H9 (cell line): ENCODE results near the gene DCBLD1. TPM values are rescaled to one million over a fixed set of nuclear protein-coding genes. Genes with fewer than 3 reads are reported as not detected.

Source experiments
- DNase-seq: peaks from one replicate; pipeline ENCODE4 v3.0.0-alpha.2; 2017
- H2AFZ ChIP-seq: one replicate; pipeline ENCODE4 v1.6.1; 2013; ENCODE audit warnings: mild to moderate bottlenecking, low read length, control low read depth, moderate library complexity
- H2AK5ac ChIP-seq: 2 replicates; pipeline ENCODE4 v1.6.1; 2013; ENCODE audit warnings: low read length, control low read depth, mixed read lengths; ENCODE audit not compliant: insufficient read length
- H2BK120ac ChIP-seq: one replicate; pipeline ENCODE4 v1.6.1; 2013; ENCODE audit warnings: low read depth, mild to moderate bottlenecking, low read length, control low read depth, inconsistent platforms; ENCODE audit not compliant: poor library complexity, severe bottlenecking
- H2BK12ac ChIP-seq: 2 replicates; pipeline ENCODE4 v1.6.1; 2013; ENCODE audit warnings: low read length, control low read depth, mixed read lengths, low read depth; ENCODE audit not compliant: insufficient read length
- H2BK15ac ChIP-seq: 2 replicates; pipeline ENCODE4 v1.6.1; 2013; ENCODE audit warnings: low read depth, low read length, control low read depth
- H2BK20ac ChIP-seq: one replicate; pipeline ENCODE4 v1.6.1; 2013; ENCODE audit warnings: low read depth, mild to moderate bottlenecking, low read length, control low read depth, inconsistent platforms; ENCODE audit not compliant: poor library complexity, severe bottlenecking
- H2BK5ac ChIP-seq: 2 replicates; pipeline ENCODE4 v1.6.1; 2013; ENCODE audit warnings: low read length, control low read depth, mixed read lengths; ENCODE audit not compliant: insufficient read length
- H3K14ac ChIP-seq: 2 replicates; pipeline ENCODE4 v1.6.1; 2013; ENCODE audit warnings: low read length, control low read depth; ENCODE audit not compliant: insufficient read depth
- H3K18ac ChIP-seq: 2 replicates; pipeline ENCODE4 v1.6.1; 2013; ENCODE audit warnings: low read depth, mild to moderate bottlenecking, mixed read lengths, low read length, control low read depth; ENCODE audit not compliant: insufficient read length
- H3K23ac ChIP-seq: 2 replicates; pipeline ENCODE4 v1.6.1; 2013; ENCODE audit warnings: low read length, control low read depth, mixed read lengths, low read depth; ENCODE audit not compliant: insufficient read length
- H3K23me2 ChIP-seq: 2 replicates; pipeline ENCODE4 v1.6.1; 2013; ENCODE audit warnings: low read depth, mild to moderate bottlenecking, mixed read lengths, low read length, control low read depth; ENCODE audit not compliant: insufficient read length, poor library complexity, severe bottlenecking
- H3K27ac ChIP-seq: 2 replicates; pipeline ENCODE4 v1.5.1; 2013; ENCODE audit warnings: low read length, control low read depth, mixed read lengths, low read depth; ENCODE audit not compliant: insufficient read length
- H3K27me3 ChIP-seq: 2 replicates; pipeline ENCODE4 v1.6.1; 2013; ENCODE audit warnings: low read length, control low read depth, inconsistent platforms; ENCODE audit not compliant: insufficient read depth
- H3K4ac ChIP-seq: 2 replicates; pipeline ENCODE4 v1.6.1; 2013; ENCODE audit warnings: low read depth, mild to moderate bottlenecking, control low read depth, inconsistent platforms, low read length, moderate library complexity
- H3K4me1 ChIP-seq: 2 replicates; pipeline ENCODE4 v1.6.1; 2013; ENCODE audit warnings: low read length, control low read depth, inconsistent platforms; ENCODE audit not compliant: insufficient read depth
- H3K4me2 ChIP-seq: 2 replicates; pipeline ENCODE4 v1.6.1; 2013; ENCODE audit warnings: low read length, control low read depth, mixed read lengths; ENCODE audit not compliant: insufficient read length, insufficient read depth
- H3K56ac ChIP-seq: 2 replicates; pipeline ENCODE4 v1.6.1; 2013; ENCODE audit warnings: low read depth, mild to moderate bottlenecking, mixed read lengths, low read length, control low read depth; ENCODE audit not compliant: insufficient read length
- H3K79me1 ChIP-seq: 2 replicates; pipeline ENCODE4 v1.6.1; 2013; ENCODE audit warnings: low read depth, mild to moderate bottlenecking, moderate library complexity, low read length, control low read depth, inconsistent platforms; ENCODE audit not compliant: insufficient read depth, poor library complexity, severe bottlenecking
- H3K79me2 ChIP-seq: 2 replicates; pipeline ENCODE4 v1.6.1; 2013; ENCODE audit warnings: low read length, control low read depth, inconsistent platforms; ENCODE audit not compliant: insufficient read depth
- H3K9ac ChIP-seq: 2 replicates; pipeline ENCODE4 v1.6.1; 2013; ENCODE audit warnings: low read length, control low read depth, mixed read lengths; ENCODE audit not compliant: insufficient read length; ENCODE audit errors: extremely low read depth
- H3K9me3 ChIP-seq: one replicate; pipeline ENCODE4 v1.6.1; 2013; ENCODE audit warnings: low read depth, low read length, inconsistent platforms; ENCODE audit not compliant: control insufficient read depth
- H3T11ph ChIP-seq: one replicate; pipeline ENCODE4 v1.6.1; 2013; ENCODE audit warnings: mild to moderate bottlenecking, low read length, control low read depth, inconsistent platforms
- H4K20me1 ChIP-seq: one replicate; pipeline ENCODE4 v1.6.1; 2013; ENCODE audit not compliant: control insufficient read depth, insufficient read length, insufficient read depth
- H4K5ac ChIP-seq: 2 replicates; pipeline ENCODE4 v1.6.1; 2013; ENCODE audit warnings: low read depth, mild to moderate bottlenecking, mixed read lengths, low read length, control low read depth; ENCODE audit not compliant: insufficient read length
- H4K8ac ChIP-seq: replicated peaks from 2 replicates; pipeline ENCODE4 v1.6.1; 2013; ENCODE audit warnings: low read length, control low read depth, mixed read lengths, low read depth; ENCODE audit not compliant: insufficient read length
- H4K91ac ChIP-seq: 2 replicates; pipeline ENCODE4 v1.6.1; 2013; ENCODE audit warnings: low read depth, mild to moderate bottlenecking, moderate library complexity, mixed read lengths, low read length, control low read depth; ENCODE audit not compliant: insufficient read length
- H3K27ac Mint-ChIP-seq, 3 experiments: 2 replicates in 2 of 3; 3 replicates in 1 of 3; pipeline ENCODE4 v1.8.0; 2020 to 2021; ENCODE audit warnings: mixed read lengths in 3 of 3, mild to moderate bottlenecking in 1 of 3, moderate library complexity in 1 of 3
- H3K27me3 Mint-ChIP-seq: 2 replicates; pipeline ENCODE4 v1.8.0; 2021; ENCODE audit warnings: low read depth, mild to moderate bottlenecking, moderate library complexity, mixed read lengths
- H3K36me3 Mint-ChIP-seq, 3 experiments: 2 replicates in 2 of 3; 3 replicates in 1 of 3; pipeline ENCODE4 v1.8.0; 2020 to 2021; ENCODE audit warnings: low read depth in 3 of 3, mixed read lengths in 3 of 3; ENCODE audit not compliant: insufficient read depth in 1 of 3
- H3K4me1 Mint-ChIP-seq, 2 experiments: 2 replicates each; pipeline ENCODE4 v1.8.0; 2020; ENCODE audit warnings: mixed read lengths in 2 of 2
- H3K4me3 Mint-ChIP-seq, 2 experiments: 2 replicates in 1 of 2; 3 replicates in 1 of 2; pipeline ENCODE4 v1.8.0; 2020 to 2021; ENCODE audit warnings: mild to moderate bottlenecking in 2 of 2, mixed read lengths in 2 of 2, moderate library complexity in 1 of 2
- H3K9me3 Mint-ChIP-seq, 2 experiments: 2 replicates in 1 of 2; 3 replicates in 1 of 2; pipeline ENCODE4 v1.8.0; 2020; ENCODE audit warnings: mild to moderate bottlenecking in 2 of 2, mixed read lengths in 2 of 2, moderate library complexity in 1 of 2
- CTCF ChIP-seq: fragments of 200-600 bp; sonication (generic); conservative IDR thresholded peaks from 3 replicates; pipeline ENCODE4 v1.8.0; 2021; ENCODE audit warnings: antibody characterized with exemption, mild to moderate bottlenecking
- WGBS: extraction: QIAGEN DNeasy Blood & Tissue Kit; methylation state at CpG from one replicate; pipeline ENCODE4 v1.1.7; 2013; ENCODE audit warnings: missing lambda C conversion rate, low lambda C conversion rate, mixed read lengths; ENCODE audit not compliant: insufficient read length; ENCODE audit errors: extremely low coverage; 5-methylcytosine and 5-hydroxymethylcytosine counted together
- total RNA-seq: library from RNA; stranded (reverse); gene quantifications from 2 replicates; pipeline ENCODE4 v1.2.1, GENCODE V29; 2021

DCBLD1 gene
- total RNA-seq, 1 experiment from 2014 or later = 10.1 TPM

GRCh38 chr6:117531809-117532725 is 49.6 kb downstream of the DCBLD1 start:
- Histone ChIP-seq H2BK5ac (no peak overlapping the region), H2AFZ (no peak overlapping the region), H3K4ac (no peak overlapping the region), H2BK12ac (no peak overlapping the region), H3K18ac (no peak overlapping the region), H2BK20ac (no peak overlapping the region), H3K9ac (no peak overlapping the region), H3K23me2 (no peaks in the 10 kb centered on the region), H3K79me1 (no peaks in the 10 kb centered on the region), H3K56ac (no peak overlapping the region), H3T11ph (no peak overlapping the region), H3K14ac (no peak overlapping the region), H4K91ac (no peak overlapping the region), H2BK120ac (no peak overlapping the region), H3K79me2 (no peaks in the 10 kb centered on the region), H4K5ac (no peak overlapping the region), H3K9me3 (no peaks in the 10 kb centered on the region), H3K4me1 (no peaks in the 10 kb centered on the region), H4K8ac (no peak overlapping the region), H2BK15ac (no peak overlapping the region), H3K23ac (no peak overlapping the region), H3K4me2 (no peak overlapping the region), H4K20me1 (no peaks in the 10 kb centered on the region), H2AK5ac (no peak overlapping the region), H3K27me3 (no peaks in the 10 kb centered on the region), H3K27ac (no peak overlapping the region)
- no peak for TF ChIP-seq CTCF
- Mint-ChIP-seq H3K9me3 (no peaks in the 10 kb centered on the region), H3K4me1 (peaks cover 3 to 8% of the 10 kb centered on the region in 2 experiments; a peak in 2 of 4 replicates), H3K27me3 (no peaks in the 10 kb centered on the region), H3K4me3 (no peak overlapping the region), H3K36me3 (no peaks in the 10 kb centered on the region), H3K27ac (no peak overlapping the region)
- no CpG with 5 or more reads among the region's 5 CpGs for WGBS
- no peak for DNase-seq
